SKM-1 (cell line): Measurements from ENCODE around the gene VSIG10.
"Not testable (repeated sequence)": the region's sequence is repeated elsewhere in the genome, so short reads cannot be mapped to it uniquely, and the experiment has no call there.

Source experiments
- DNase-seq: peaks from one replicate; lab custom pipeline; 2025; ENCODE audit not compliant: unreplicated experiment; lab: John Stamatoyannopoulos, UW

Gene VSIG10

GRCh38 chr12:118109088-118109487 lies 5.3 kb upstream of the VSIG10 start:
- DNase-seq: no peak

GRCh38 chr12:118107694-118108093 lies 3.9 kb upstream of the VSIG10 start:
- DNase-seq: no peak

- DNase-seq: no peak
These were observed 3.2 kb upstream of the VSIG10 start for GRCh38 chr12:118107011-118107410.

- no peak for DNase-seq
These were observed 610 bp downstream of the VSIG10 start for GRCh38 chr12:118103201-118103600.

GRCh38 chr12:118102609-118103008 lies 1.2 kb downstream of the VSIG10 start:
- no peak for DNase-seq

- no peak for DNase-seq
These were observed 1.7 kb downstream of the VSIG10 start for GRCh38 chr12:118102070-118102469.

- no peak for DNase-seq
These were observed 2.8 kb downstream of the VSIG10 start for GRCh38 chr12:118101051-118101450.

GRCh38 chr12:118098911-118099671 lies 4.7 kb downstream of the VSIG10 start:
- DNase-seq: no peak

GRCh38 chr12:118098401-118098800 lies 5.4 kb downstream of the VSIG10 start:
- no peak for DNase-seq

GRCh38 chr12:118094039-118094438 lies 9.8 kb downstream of the VSIG10 start:
- DNase-seq: no peak

- no peak for DNase-seq
These were observed 14.0 kb downstream of the VSIG10 start for GRCh38 chr12:118089782-118090181.

- no peak for DNase-seq
These were observed 21.6 kb downstream of the VSIG10 start for GRCh38 chr12:118082161-118082560.

GRCh38 chr12:118081521-118081920 lies 22.3 kb downstream of the VSIG10 start:
- not testable (repeated sequence) for DNase-seq

GRCh38 chr12:118073768-118074167 lies 30.0 kb downstream of the VSIG10 start:
- DNase-seq: no peak

- DNase-seq: no peak
These were observed 33.2 kb downstream of the VSIG10 start for GRCh38 chr12:118070650-118071049.

- DNase-seq: no peak
These were observed 35.4 kb downstream of the VSIG10 start for GRCh38 chr12:118068445-118068844.

- DNase-seq: no peak
These were observed 38.4 kb downstream of the VSIG10 start for GRCh38 chr12:118065380-118065779.

GRCh38 chr12:118064608-118065007 lies 39.2 kb downstream of the VSIG10 start:
- no peak for DNase-seq

- no peak for DNase-seq
These were observed 40.0 kb downstream of the VSIG10 start for GRCh38 chr12:118063576-118064391.

GRCh38 chr12:118061873-118062843 lies 41.7 kb downstream of the VSIG10 start:
- no peak for DNase-seq
